ENCODE data around the gene UTP4.
"Not testable (repeated sequence)": the region's sequence is repeated elsewhere in the genome, so short reads cannot be mapped to it uniquely, and the experiment has no call there.

Gene UTP4

GRCh38 chr16:69131839-69132423 lies 518 bp upstream of the UTP4 start:
- DNase-seq, result peak; percentile 86

- no peak for DNase-seq
These were observed 1.0 kb downstream of the UTP4 start for GRCh38 chr16:69133373-69133954.

GRCh38 chr16:69138608-69139007 lies 6.2 kb downstream of the UTP4 start:
- no peak for DNase-seq

GRCh38 chr16:69139464-69139863 lies 7.0 kb downstream of the UTP4 start:
- DNase-seq, result not testable (repeated sequence)

GRCh38 chr16:69141014-69141413 lies 8.6 kb downstream of the UTP4 start:
- no peak for DNase-seq

GRCh38 chr16:69141936-69142335 lies 9.5 kb downstream of the UTP4 start:
- no peak for DNase-seq

GRCh38 chr16:69143116-69143515 lies 10.7 kb downstream of the UTP4 start:
- DNase-seq, result no peak

- DNase-seq, result no peak
These were observed 13.2 kb downstream of the UTP4 start for GRCh38 chr16:69145658-69146057.

- DNase-seq, result not testable (repeated sequence)
These were observed 17.2 kb downstream of the UTP4 start for GRCh38 chr16:69149621-69150020.

- DNase-seq, result no peak
These were observed 17.9 kb downstream of the UTP4 start for GRCh38 chr16:69150146-69150865.

- DNase-seq, result no peak
These were observed 24.7 kb downstream of the UTP4 start for GRCh38 chr16:69157196-69157595.

GRCh38 chr16:69160192-69160591 lies 27.7 kb downstream of the UTP4 start:
- no peak for DNase-seq

- no peak for DNase-seq
These were observed 33.1 kb downstream of the UTP4 start for GRCh38 chr16:69165584-69165983.

GRCh38 chr16:69166221-69166833 lies 33.9 kb downstream of the UTP4 start:
- DNase-seq, result peak; percentile 81

- no peak for DNase-seq
These were observed 34.8 kb downstream of the UTP4 start for GRCh38 chr16:69166946-69167930.

- no peak for DNase-seq
These were observed 36.6 kb downstream of the UTP4 start for GRCh38 chr16:69169051-69169450.

GRCh38 chr16:69169607-69170352 lies 37.3 kb downstream of the UTP4 start:
- DNase-seq, result no peak

- no peak for DNase-seq
These were observed 39.1 kb downstream of the UTP4 start for GRCh38 chr16:69171325-69172084.

GRCh38 chr16:69176033-69176800 lies 43.8 kb downstream of the UTP4 start:
- DNase-seq, result no peak

GRCh38 chr16:69179328-69180010 lies 47.0 kb downstream of the UTP4 start:
- no peak for DNase-seq
